ENCODE data around the gene CDH13. TPM values are rescaled to one million over a fixed set of nuclear protein-coding genes. Genes with fewer than 3 reads are reported as not detected.

The CDH13 gene
- total RNA-seq, 1 donor from 2014 or later = not detected

GRCh38 chr16:83159049-83159448 lies 532.3 kb downstream of the CDH13 start:
- ATAC-seq (ENCODE audit: low read depth) = no peak

GRCh38 chr16:83160287-83161020 lies 533.7 kb downstream of the CDH13 start:
- CTCF ChIA-PET = no interaction called here
- Mint-ChIP-seq H3K4me3 (no peak overlapping the region), H3K36me3 (ENCODE audit: low read depth) (no peaks in the 10 kb centered on the region), H3K9me3 (peaks cover 3% of the 10 kb centered on the region), H3K4me1 (no peaks in the 10 kb centered on the region), H3K27ac (no peak overlapping the region), H3K27me3 (no peaks in the 10 kb centered on the region)
- DNase-seq (no peak), ATAC-seq (ENCODE audit: low read depth) (no peak)
- intact Hi-C loops (cut with micrococcal nuclease) = no loop called here
- no peak for TF ChIP-seq CTCF (IDR thresholded peaks at IDR 0.05)
- POLR2A ChIA-PET = interaction anchor here (0.7 kb wide), 1 partner anchor 343 kb away, joined by 5 read pairs; no protein-coding TSS in a partner anchor

More at GRCh38 chr16:83159049-83159448, 532.3 kb downstream of the CDH13 start:
- ChIA-PET CTCF (no interaction called here), POLR2A (no interaction called here)
- Mint-ChIP-seq H3K27me3 (no peaks in the 10 kb centered on the region), H3K9me3 (peaks cover 3% of the 10 kb centered on the region), H3K4me3 (no peak overlapping the region), H3K4me1 (no peaks in the 10 kb centered on the region), H3K27ac (no peak overlapping the region), H3K36me3 (ENCODE audit: low read depth) (no peaks in the 10 kb centered on the region)
- DNase-seq = no peak
- intact Hi-C loops (cut with micrococcal nuclease) = no loop called here
- TF ChIP-seq CTCF (IDR thresholded peaks at IDR 0.05) = no peak

- peaks cover 3% of the 10 kb centered on the region for H3K9me3 Mint-ChIP-seq
- no peaks in the 10 kb centered on the region for H3K27me3 Mint-ChIP-seq
- ChIA-PET POLR2A (no interaction called here), CTCF (no interaction called here)
- H3K36me3 Mint-ChIP-seq (ENCODE audit: low read depth) = no peaks in the 10 kb centered on the region
- no peak overlapping the region for H3K4me3 Mint-ChIP-seq
- intact Hi-C loops (cut with micrococcal nuclease) = no loop called here
- no peak for TF ChIP-seq CTCF (IDR thresholded peaks at IDR 0.05)
- ATAC-seq (ENCODE audit: low read depth) (no peak), DNase-seq (no peak)
- H3K27ac Mint-ChIP-seq = no peak overlapping the region
- H3K4me1 Mint-ChIP-seq = no peaks in the 10 kb centered on the region
Measured at GRCh38 chr16:83162791-83163190, 536.0 kb downstream of the CDH13 start.

- intact Hi-C loops (cut with micrococcal nuclease) = no loop called here
- no peak for TF ChIP-seq CTCF (IDR thresholded peaks at IDR 0.05)
Measured at GRCh38 chr16:83164816-83165215, 538.0 kb downstream of the CDH13 start.

GRCh38 chr16:83171396-83171795 lies 544.6 kb downstream of the CDH13 start:
- Mint-ChIP-seq H3K36me3 (ENCODE audit: low read depth) (no peaks in the 10 kb centered on the region), H3K4me1 (no peaks in the 10 kb centered on the region), H3K9me3 (no peaks in the 10 kb centered on the region), H3K27me3 (no peaks in the 10 kb centered on the region), H3K27ac (no peak overlapping the region), H3K4me3 (no peak overlapping the region)
- CTCF ChIA-PET = no interaction called here
- DNase-seq = no peak
- POLR2A ChIA-PET = no interaction called here
- no peak for ATAC-seq (ENCODE audit: low read depth)
- no peak for TF ChIP-seq CTCF (IDR thresholded peaks at IDR 0.05)
- intact Hi-C loops (cut with micrococcal nuclease) = no loop called here

More at GRCh38 chr16:83164816-83165215, 538.0 kb downstream of the CDH13 start:
- Mint-ChIP-seq H3K36me3 (ENCODE audit: low read depth) (no peaks in the 10 kb centered on the region), H3K4me3 (no peak overlapping the region), H3K27ac (no peak overlapping the region), H3K4me1 (no peaks in the 10 kb centered on the region), H3K27me3 (no peaks in the 10 kb centered on the region), H3K9me3 (peaks cover 3% of the 10 kb centered on the region)
- DNase-seq (no peak), ATAC-seq (ENCODE audit: low read depth) (no peak)
- POLR2A ChIA-PET = no interaction called here
- CTCF ChIA-PET = no interaction called here

Measured in activated B cell treated with CpG ODN at 0.5 μM for 24 hours (primary cell).